SK-N-SH (cell line): ENCODE measurements around the gene AREL1. TPM values are rescaled to one million over a fixed set of nuclear protein-coding genes. Genes with fewer than 3 reads are reported as not detected.

Experiments
- CTCF ChIA-PET: fragments of 300-600, 350-600 bp; formaldehyde crosslinking; extraction: SDS; loops from one replicate; lab custom pipeline; 2021; lab: Yijun Ruan, JAX
- POLR2A ChIA-PET: fragments of 350-600 bp; sonication (Branson Sonifier 250); formaldehyde crosslinking; extraction: SDS; loops from one replicate; lab custom pipeline; 2020; ENCODE audit warnings: antibody characterized with exemption, inconsistent platforms; lab: Yijun Ruan, JAX
- DNase-seq: peaks from one replicate; pipeline ENCODE4 v3.0.0; 2012
- H2AFZ ChIP-seq: fragments of 200-600 bp; sonication (generic); 2 replicates; pipeline ENCODE4 v1.8.1; 2016; ENCODE audit warnings: antibody characterized with exemption, mild to moderate bottlenecking, low read depth
- H3F3A ChIP-seq: fragments of 200-600 bp; sonication (generic); replicated peaks from 2 replicates; pipeline ENCODE3; 2016; ENCODE audit warnings: antibody characterized with exemption, mild to moderate bottlenecking; ENCODE audit not compliant: insufficient read depth
- H3K27ac ChIP-seq, 2 experiments: fragments of 200-500 bp in 1 of 2; fragments of 200-600 bp in 1 of 2; sonication (Bioruptor generic) in 1 of 2; sonication (generic), shearing (Covaris generic) in 1 of 2; 2 replicates each; pipeline versions ENCODE4 v1.5.1 to v1.6.1; 2014 to 2016; ENCODE audit warnings: low read depth in 2 of 2, inconsistent platforms in 1 of 2, low read length in 1 of 2, mild to moderate bottlenecking in 1 of 2, mixed read lengths in 1 of 2
- H3K27me3 ChIP-seq: fragments of 200-600 bp; sonication (generic), shearing (Covaris generic); 2 replicates; pipeline ENCODE4 v1.6.1; 2016; ENCODE audit warnings: mixed run types; ENCODE audit not compliant: insufficient read depth
- H3K36me3 ChIP-seq, 2 experiments: fragments of 200-500 bp in 1 of 2; fragments of 200-600 bp in 1 of 2; sonication (Bioruptor generic) in 1 of 2; sonication (generic) in 1 of 2; replicated peaks in 1 of 2; 2 replicates each; pipeline versions ENCODE3 to v1.5.1; 2014 to 2016; ENCODE audit warnings: low read length in 1 of 2, mild to moderate bottlenecking in 1 of 2; ENCODE audit not compliant: insufficient read depth in 2 of 2, control insufficient read depth in 1 of 2
- H3K4me1 ChIP-seq, 2 experiments: fragments of 200-500 bp in 1 of 2; fragments of 200-600 bp in 1 of 2; sonication (Bioruptor generic) in 1 of 2; sonication (generic), shearing (Covaris generic) in 1 of 2; 2 replicates each; pipeline versions ENCODE4 v1.5.1 to v1.6.1; 2014 to 2016; ENCODE audit warnings: low read depth in 1 of 2, low read length in 1 of 2, mixed run types in 1 of 2; ENCODE audit not compliant: insufficient read depth in 2 of 2, control insufficient read depth in 1 of 2
- H3K4me2 ChIP-seq: fragments of 200-600 bp; sonication (generic), shearing (Covaris generic); 2 replicates; pipeline ENCODE4 v1.6.1; 2017; ENCODE audit warnings: mixed run types
- H3K4me3 ChIP-seq, 2 experiments: fragments of 200-500 bp in 1 of 2; fragments of 200-600 bp in 1 of 2; sonication (Bioruptor generic) in 1 of 2; sonication (generic), shearing (Covaris generic) in 1 of 2; 2 replicates each; pipeline versions ENCODE4 v1.5.1 to v1.8.1; 2014 to 2016; ENCODE audit warnings: low read depth in 2 of 2, inconsistent platforms in 1 of 2, low read length in 1 of 2, mild to moderate bottlenecking in 1 of 2, mixed read lengths in 1 of 2, moderate library complexity in 1 of 2
- H3K79me2 ChIP-seq: fragments of 200-600 bp; sonication (generic); 2 replicates; pipeline ENCODE4 v1.8.1; 2017; ENCODE audit warnings: mild to moderate bottlenecking; ENCODE audit not compliant: insufficient read depth
- H3K9ac ChIP-seq: fragments of 200-600 bp; sonication (generic); 2 replicates; pipeline ENCODE4 v1.6.1; 2017; ENCODE audit warnings: mixed run types
- H3K9me2 ChIP-seq: fragments of 200-600 bp; sonication (generic); 2 replicates; pipeline ENCODE4 v1.6.1; 2017; ENCODE audit warnings: mixed run types
- H3K9me3 ChIP-seq: fragments of 200-600 bp; sonication (generic); 2 replicates; pipeline ENCODE4 v1.6.1; 2017; ENCODE audit warnings: mixed run types, mild to moderate bottlenecking, moderate library complexity
- H4K20me1 ChIP-seq: fragments of 200-600 bp; sonication (generic); 2 replicates; pipeline ENCODE4 v1.6.1; 2017; ENCODE audit warnings: mild to moderate bottlenecking, mixed run types; ENCODE audit not compliant: insufficient read depth
- EP300 ChIP-seq, 2 experiments: IDR thresholded peaks; 2 replicates each; pipeline versions ENCODE4 v1.4.0 to v1.6.1; 2012; ENCODE audit warnings: borderline replicate concordance in 1 of 2, low read depth in 1 of 2, low read length in 1 of 2
- EZH2phosphoT487 ChIP-seq: fragments of 200-600 bp; sonication (generic); IDR thresholded peaks from 2 replicates; pipeline ENCODE4 v1.6.1; 2017; ENCODE audit warnings: low read depth, mixed run types, mild to moderate bottlenecking, antibody characterized with exemption, moderate library complexity, borderline replicate concordance
- FOSL2 ChIP-seq: IDR thresholded peaks from 2 replicates; pipeline ENCODE4 v1.4.0; 2012; ENCODE audit warnings: low read depth, mild to moderate bottlenecking, moderate library complexity, borderline replicate concordance
- FOXJ3 ChIP-seq: sonication (generic); formaldehyde crosslinking; IDR thresholded peaks from 2 replicates; pipeline ENCODE4 v1.5.1; 2020; ENCODE audit warnings: mild to moderate bottlenecking, missing genetic modification reagents
- GATA2 ChIP-seq: sonication (generic); formaldehyde crosslinking; IDR thresholded peaks from 2 replicates; pipeline ENCODE4 v1.5.0; 2020; ENCODE audit warnings: mild to moderate bottlenecking, missing genetic modification reagents
- IRF3 ChIP-seq: fragments of 150-350 bp; IDR thresholded peaks from 2 replicates; pipeline ENCODE4 v1.6.1; 2016; ENCODE audit warnings: mild to moderate bottlenecking, low read depth, low read length
- MEF2A ChIP-seq: IDR thresholded peaks from 2 replicates; pipeline ENCODE4 v1.4.0; 2012; ENCODE audit warnings: low read depth, borderline replicate concordance
- NFIC ChIP-seq: IDR thresholded peaks from 2 replicates; pipeline ENCODE4 v1.4.0; 2012; ENCODE audit warnings: borderline replicate concordance
- NRF1 ChIP-seq: IDR thresholded peaks from 2 replicates; pipeline ENCODE4 v1.6.1; 2012; ENCODE audit warnings: low read depth, mild to moderate bottlenecking, low read length
- POLR2AphosphoS5 ChIP-seq: IDR thresholded peaks from 2 replicates; pipeline ENCODE4 v1.6.1; 2012; ENCODE audit warnings: low read depth, low read length
- RAD21 ChIP-seq: IDR thresholded peaks from 2 replicates; pipeline ENCODE4 v1.6.1; 2012; ENCODE audit warnings: mild to moderate bottlenecking, low read length
- SIN3A ChIP-seq: IDR thresholded peaks from 2 replicates; pipeline ENCODE4 v1.6.1; 2012; ENCODE audit warnings: low read depth, mild to moderate bottlenecking, low read length, moderate library complexity, borderline replicate concordance
- SMC3 ChIP-seq: IDR thresholded peaks from 2 replicates; pipeline ENCODE4 v1.6.1; 2012; ENCODE audit warnings: low read depth, low read length, improper control_type of control experiment
- TAF1 ChIP-seq: IDR thresholded peaks from 2 replicates; pipeline ENCODE4 v1.6.1; 2012; ENCODE audit warnings: low read depth, mild to moderate bottlenecking, low read length, moderate library complexity, borderline replicate concordance
- TCF12 ChIP-seq: IDR thresholded peaks from 2 replicates; pipeline ENCODE4 v1.4.0; 2012
- TEAD4 ChIP-seq: IDR thresholded peaks from 2 replicates; pipeline ENCODE4 v1.4.0; 2012; ENCODE audit warnings: mild to moderate bottlenecking, borderline replicate concordance; ENCODE audit not compliant: insufficient read depth
- USF2 ChIP-seq: fragments of 150-350 bp; IDR thresholded peaks from 2 replicates; pipeline ENCODE4 v1.6.1; 2017; ENCODE audit warnings: antibody characterized with exemption, low read length, low read depth, borderline replicate concordance
- WGBS: methylation state at CpG from one replicate; pipeline ENCODE4 v1.1.6; 2017; ENCODE audit warnings: low lambda C conversion rate; 5-methylcytosine and 5-hydroxymethylcytosine counted together
- polyA plus RNA-seq, 3 experiments: library from polyadenylated mRNA; depleted of rRNA; stranded (reverse); fragments of >200 nt; gene quantifications; 2 replicates each; pipeline ENCODE4 v1.2.3, GENCODE V29; 2012

AREL1 gene
- polyA plus RNA-seq, 1 of the 3 experiments (the other 2 are of a cell fraction): 35.1 TPM

GRCh38 chr14:74705613-74706500 is 7.0 kb downstream of the AREL1 start:
- H2AFZ ChIP-seq: no peak overlapping the region
- H3K36me3 ChIP-seq: peaks cover 0 to 17% of the 10 kb centered on the region in 2 experiments
- no peaks in the 10 kb centered on the region for H3K27me3 ChIP-seq
- H3K4me2 ChIP-seq: no peak overlapping the region
- no peak for TF ChIP-seq USF2
- no peak for TF ChIP-seq EZH2phosphoT487
- no peak for TF ChIP-seq FOSL2
- TF ChIP-seq NFIC: no peak
- no peak for TF ChIP-seq FOXJ3 (CRISPR knock-in tag)
- TF ChIP-seq, all 33 proteins: peak for 0
- Histone ChIP-seq H3K79me2 (peaks cover 100% of the 10 kb centered on the region), H3K4me1 (peaks cover 0 to 6% of the 10 kb centered on the region in 2 experiments; a peak in 3 of 4 replicates), H3K4me3 (no peak overlapping the region), H3K9me2 (no peaks in the 10 kb centered on the region), H3F3A (peaks cover 23% of the 10 kb centered on the region), H3K9me3 (no peaks in the 10 kb centered on the region), H4K20me1 (peaks cover 25% of the 10 kb centered on the region), H3K27ac (no peak overlapping the region), H3K9ac (no peak overlapping the region)
- no peak for DNase-seq
- ChIA-PET POLR2A (no interaction called here), CTCF (interaction anchor here (0.6 to 1.1 kb wide), 4 partner anchors 88 to 227 kb away, joined by 3 read pairs; no protein-coding TSS in a partner anchor)
- 89% methylated on average over 5 of the region's 5 CpGs for WGBS

GRCh38 chr14:74704656-74705055 is 8.2 kb downstream of the AREL1 start:
- DNase-seq: no peak
- Histone ChIP-seq H3K9me2 (no peaks in the 10 kb centered on the region), H4K20me1 (peaks cover 27% of the 10 kb centered on the region), H3F3A (peaks cover 14% of the 10 kb centered on the region), H2AFZ (no peak overlapping the region), H3K9ac (no peak overlapping the region), H3K9me3 (no peaks in the 10 kb centered on the region), H3K36me3 (peaks cover 1 to 24% of the 10 kb centered on the region in 2 experiments), H3K4me2 (no peak overlapping the region), H3K4me1 (no peaks in the 10 kb centered on the region), H3K27me3 (no peaks in the 10 kb centered on the region), H3K4me3 (no peak overlapping the region), H3K27ac (no peak overlapping the region), H3K79me2 (peaks cover 100% of the 10 kb centered on the region)
- ChIA-PET CTCF (interaction anchor here (0.9 kb wide), 1 partner anchor 201 kb away, joined by 3 read pairs; no protein-coding TSS in a partner anchor), POLR2A (no interaction called here)
- 79% methylated on average over 2 of the region's 2 CpGs for WGBS
- TF ChIP-seq FOXJ3 (CRISPR knock-in tag) (no peak), EP300 (IDR thresholded peaks at IDR 0.05; ENCODE audit: borderline replicate concordance in 1 of 2, low read depth in 1 of 2, low read length in 1 of 2) (no peak), GATA2 (CRISPR knock-in tag) (no peak), POLR2AphosphoS5 (no peak), SIN3A (no peak), TCF12 (no peak), NRF1 (no peak), TEAD4 (no peak), USF2 (no peak), IRF3 (no peak), MEF2A (no peak), EZH2phosphoT487 (no peak), SMC3 (no peak), TAF1 (no peak), RAD21 (no peak)
